ENCODE measurements around the gene OR2B2. TPM values are rescaled to one million over a fixed set of nuclear protein-coding genes. Genes with fewer than 3 reads are reported as not detected.

The OR2B2 gene
- polyA plus RNA-seq, 2 of the 4 experiments (the other 2 are of a cell fraction): not detected

DNA sequence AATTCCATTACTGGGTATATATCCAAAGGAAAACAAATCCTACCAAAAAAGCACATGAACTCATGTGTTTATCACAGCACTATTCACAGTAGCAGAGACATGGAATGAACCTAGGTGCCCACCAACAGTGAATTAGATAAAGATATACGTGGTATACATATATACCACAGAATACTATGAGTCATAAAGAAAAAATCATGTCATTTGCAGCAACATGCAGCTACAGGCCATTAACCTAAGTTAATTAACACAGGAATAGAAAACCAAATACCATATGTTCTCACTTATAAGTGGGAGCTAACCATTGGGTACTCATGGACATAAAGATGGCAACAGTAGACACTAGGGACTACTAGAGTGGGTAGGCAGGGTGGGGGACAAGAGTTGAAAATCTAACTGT is 4.2 kb downstream of the OR2B2 start:
- POLR2A ChIA-PET: no interaction called here
- 19% methylated on average over 1 of the region's 1 CpG for WGBS (ENCODE audit: missing lambda C conversion rate)
- no peaks in the 10 kb centered on the region for H3K4me1 ChIP-seq

DNA sequence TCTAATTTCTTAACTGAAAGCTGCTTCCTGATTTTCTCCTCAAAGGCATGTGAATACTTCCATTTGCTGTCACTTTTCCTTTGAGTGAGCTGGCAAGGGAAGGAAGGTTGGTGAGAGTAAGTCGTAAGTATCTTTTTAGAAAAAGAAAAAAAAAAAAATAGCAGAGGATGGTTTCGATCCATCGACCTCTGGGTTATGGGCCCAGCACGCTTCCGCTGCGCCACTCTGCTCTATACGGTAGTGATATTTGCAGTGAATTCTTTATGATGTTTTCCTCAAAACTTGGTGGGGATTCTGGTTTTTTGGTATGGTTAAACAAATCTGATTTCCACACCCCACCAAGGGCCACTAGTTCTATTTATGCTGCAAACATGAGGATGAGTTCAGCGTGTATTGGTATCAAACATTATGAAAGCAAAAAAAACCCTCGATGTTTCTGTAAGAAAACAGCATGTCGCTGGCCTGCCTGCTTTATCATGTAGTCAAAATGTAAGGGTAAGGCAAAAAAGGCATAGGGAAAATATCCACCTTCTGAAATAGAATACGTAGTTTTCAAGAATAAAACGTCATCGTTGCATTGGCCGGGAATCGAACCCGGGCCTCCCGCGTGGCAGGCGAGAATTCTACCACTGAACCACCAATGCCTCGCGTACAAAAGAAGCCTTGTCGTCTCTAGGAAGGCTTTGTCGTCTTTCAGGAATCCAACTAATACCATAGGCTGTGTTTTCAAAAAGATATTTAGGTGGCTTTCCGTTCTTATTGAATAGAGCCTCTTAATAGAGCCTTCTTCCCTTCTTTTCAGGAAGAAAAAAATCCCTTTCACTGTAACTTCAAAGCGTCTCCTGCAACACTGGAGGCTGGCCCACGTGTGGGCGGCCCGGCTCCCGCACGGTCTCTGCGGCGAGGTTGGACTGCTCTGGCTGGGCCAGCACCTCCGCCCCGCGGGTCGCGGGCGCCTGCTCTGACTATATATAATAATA is 9.6 kb downstream of the OR2B2 start:
- FAIRE-seq (no peak), ATAC-seq (peak; percentile 95 to 98)
- TF ChIP-seq, protein P1, sequence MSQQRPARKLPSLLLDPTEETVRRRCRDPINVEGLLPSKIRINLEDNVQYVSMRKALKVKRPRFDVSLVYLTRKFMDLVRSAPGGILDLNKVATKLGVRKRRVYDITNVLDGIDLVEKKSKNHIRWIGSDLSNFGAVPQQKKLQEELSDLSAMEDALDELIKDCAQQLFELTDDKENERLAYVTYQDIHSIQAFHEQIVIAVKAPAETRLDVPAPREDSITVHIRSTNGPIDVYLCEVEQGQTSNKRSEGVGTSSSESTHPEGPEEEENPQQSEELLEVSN (IDR thresholded peaks at IDR 0.05; ENCODE audit: borderline replicate concordance, low read depth): 0 out of 2 replicates have a peak, but pooled peaks have one; percentile 14
- TF ChIP-seq EHMT2 (IDR thresholded peaks at IDR 0.05; ENCODE audit: low read depth) (no peak), FOXS1 (CRISPR knock-in tag; IDR thresholded peaks at IDR 0.05) (no peak), MAFK (IDR thresholded peaks at IDR 0.05; ENCODE audit: partially characterized antibody) (no peak), ZC3H11A (IDR thresholded peaks at IDR 0.05) (no peak), MYC (IDR thresholded peaks at IDR 0.05; ENCODE audit: borderline replicate concordance, low read length) (peak; percentile 46), EHF (CRISPR knock-in tag; IDR thresholded peaks at IDR 0.05) (no peak), KDM5A (IDR thresholded peaks at IDR 0.05) (no peak), NFE2L2 (conservative IDR thresholded peaks at IDR 0.05; ENCODE audit: low read length) (no peak), JUNB (IDR thresholded peaks at IDR 0.05) (no peak), POLR2AphosphoS2 (conservative IDR thresholded peaks at IDR 0.05; ENCODE audit: low read length) (no peak), RAD21 (conservative IDR thresholded peaks at IDR 0.05 in 1 of 2, IDR thresholded peaks at IDR 0.05 in 1 of 2) (no peak), HDAC2 (IDR thresholded peaks at IDR 0.05) (no peak), JUN (IDR thresholded peaks at IDR 0.05) (0 out of 5 replicates have a peak, but pooled peaks of 1 of the 2 experiments have one; percentile 45), ZFP36 (IDR thresholded peaks at IDR 0.05; ENCODE audit: borderline replicate concordance, partially characterized antibody) (no peak), RNF2 (IDR thresholded peaks at IDR 0.05; ENCODE audit: borderline replicate concordance, low read depth) (no peak), SMC3 (IDR thresholded peaks at IDR 0.05) (no peak), GATA3 (IDR thresholded peaks at IDR 0.05; ENCODE audit: borderline replicate concordance) (0 out of 2 replicates have a peak, but pooled peaks have one; percentile 12), HEYL (CRISPR knock-in tag; IDR thresholded peaks at IDR 0.05) (no peak), CHD4 (IDR thresholded peaks at IDR 0.05; ENCODE audit: borderline replicate concordance) (no peak), HOXB5 (CRISPR knock-in tag; IDR thresholded peaks at IDR 0.05) (no peak), PHF8 (IDR thresholded peaks at IDR 0.05; ENCODE audit: borderline replicate concordance, low read depth) (peak; percentile 38; the same call in 1 of the 2 replicates), POLR2A (IDR thresholded peaks at IDR 0.05; ENCODE audit: low read length) (no peak), ZSCAN20 (CRISPR knock-in tag; IDR thresholded peaks at IDR 0.05) (no peak), NR3C1 (IDR thresholded peaks at IDR 0.05) (no peak), ESRRA (IDR thresholded peaks at IDR 0.05; ENCODE audit: borderline replicate concordance, low read length) (no peak), KDM1A (IDR thresholded peaks at IDR 0.05; ENCODE audit: low read depth) (no peak)
- TF ChIP-seq, protein P2, sequence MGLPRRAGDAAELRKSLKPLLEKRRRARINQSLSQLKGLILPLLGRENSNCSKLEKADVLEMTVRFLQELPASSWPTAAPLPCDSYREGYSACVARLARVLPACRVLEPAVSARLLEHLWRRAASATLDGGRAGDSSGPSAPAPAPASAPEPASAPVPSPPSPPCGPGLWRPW (IDR thresholded peaks at IDR 0.05): no peak
- TF ChIP-seq, protein P3, sequence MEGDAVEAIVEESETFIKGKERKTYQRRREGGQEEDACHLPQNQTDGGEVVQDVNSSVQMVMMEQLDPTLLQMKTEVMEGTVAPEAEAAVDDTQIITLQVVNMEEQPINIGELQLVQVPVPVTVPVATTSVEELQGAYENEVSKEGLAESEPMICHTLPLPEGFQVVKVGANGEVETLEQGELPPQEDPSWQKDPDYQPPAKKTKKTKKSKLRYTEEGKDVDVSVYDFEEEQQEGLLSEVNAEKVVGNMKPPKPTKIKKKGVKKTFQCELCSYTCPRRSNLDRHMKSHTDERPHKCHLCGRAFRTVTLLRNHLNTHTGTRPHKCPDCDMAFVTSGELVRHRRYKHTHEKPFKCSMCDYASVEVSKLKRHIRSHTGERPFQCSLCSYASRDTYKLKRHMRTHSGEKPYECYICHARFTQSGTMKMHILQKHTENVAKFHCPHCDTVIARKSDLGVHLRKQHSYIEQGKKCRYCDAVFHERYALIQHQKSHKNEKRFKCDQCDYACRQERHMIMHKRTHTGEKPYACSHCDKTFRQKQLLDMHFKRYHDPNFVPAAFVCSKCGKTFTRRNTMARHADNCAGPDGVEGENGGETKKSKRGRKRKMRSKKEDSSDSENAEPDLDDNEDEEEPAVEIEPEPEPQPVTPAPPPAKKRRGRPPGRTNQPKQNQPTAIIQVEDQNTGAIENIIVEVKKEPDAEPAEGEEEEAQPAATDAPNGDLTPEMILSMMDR (IDR thresholded peaks at IDR 0.05): no peak
- TF ChIP-seq, protein P4, sequence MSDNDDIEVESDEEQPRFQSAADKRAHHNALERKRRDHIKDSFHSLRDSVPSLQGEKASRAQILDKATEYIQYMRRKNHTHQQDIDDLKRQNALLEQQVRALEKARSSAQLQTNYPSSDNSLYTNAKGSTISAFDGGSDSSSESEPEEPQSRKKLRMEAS (IDR thresholded peaks at IDR 0.05): peak; percentile 73
- TF ChIP-seq, protein P5, sequence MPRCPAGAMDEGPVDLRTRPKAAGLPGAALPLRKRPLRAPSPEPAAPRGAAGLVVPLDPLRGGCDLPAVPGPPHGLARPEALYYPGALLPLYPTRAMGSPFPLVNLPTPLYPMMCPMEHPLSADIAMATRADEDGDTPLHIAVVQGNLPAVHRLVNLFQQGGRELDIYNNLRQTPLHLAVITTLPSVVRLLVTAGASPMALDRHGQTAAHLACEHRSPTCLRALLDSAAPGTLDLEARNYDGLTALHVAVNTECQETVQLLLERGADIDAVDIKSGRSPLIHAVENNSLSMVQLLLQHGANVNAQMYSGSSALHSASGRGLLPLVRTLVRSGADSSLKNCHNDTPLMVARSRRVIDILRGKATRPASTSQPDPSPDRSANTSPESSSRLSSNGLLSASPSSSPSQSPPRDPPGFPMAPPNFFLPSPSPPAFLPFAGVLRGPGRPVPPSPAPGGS (IDR thresholded peaks at IDR 0.05): no peak
- TF ChIP-seq, protein P6, sequence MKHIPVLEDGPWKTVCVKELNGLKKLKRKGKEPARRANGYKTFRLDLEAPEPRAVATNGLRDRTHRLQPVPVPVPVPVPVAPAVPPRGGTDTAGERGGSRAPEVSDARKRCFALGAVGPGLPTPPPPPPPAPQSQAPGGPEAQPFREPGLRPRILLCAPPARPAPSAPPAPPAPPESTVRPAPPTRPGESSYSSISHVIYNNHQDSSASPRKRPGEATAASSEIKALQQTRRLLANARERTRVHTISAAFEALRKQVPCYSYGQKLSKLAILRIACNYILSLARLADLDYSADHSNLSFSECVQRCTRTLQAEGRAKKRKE (CRISPR knock-in tag; IDR thresholded peaks at IDR 0.05; ENCODE audit: low read depth): no peak

More for the DNA sequence above, 4.2 kb downstream of the OR2B2 start:
- no peak for TF ChIP-seq FOSL2 (IDR thresholded peaks at IDR 0.05)
- 0 out of 2 replicates have a peak, but pooled peaks have one; percentile 7 for TF ChIP-seq FOSL2 (CRISPR knock-in tag; IDR thresholded peaks at IDR 0.05)
- TF ChIP-seq MAFK (IDR thresholded peaks at IDR 0.05; ENCODE audit: partially characterized antibody): no peak
- H3K9me3 ChIP-seq: no peaks in the 10 kb centered on the region
- FAIRE-seq (no peak), DNase-seq (ENCODE audit: low read depth in 1 of 2, low spot score in 1 of 2) (no peak), ATAC-seq (no peak)
- H3K4me3 ChIP-seq: no peak overlapping the region
- no peak overlapping the region for H3K4me2 ChIP-seq
- CTCF ChIA-PET: interaction anchor here (0.8 kb wide), 1 partner anchor 13 kb away, joined by 3 read pairs; no protein-coding TSS in a partner anchor
- H3K27ac ChIP-seq: no peak overlapping the region

More for the DNA sequence above, 9.6 kb downstream of the OR2B2 start:
- Histone ChIP-seq H3K4me3 (peak overlapping the region; percentile 62), H3K9me3 (no peaks in the 10 kb centered on the region), H3K4me2 (peak overlapping the region; percentile 93), H3K27ac (peak overlapping the region; percentile 73 to 86), H3K4me1 (0 out of 3 replicates have a peak, but pooled peaks cover 3% of the 10 kb centered on the region)
- DNase-seq (ENCODE audit: low read depth in 1 of 2, low spot score in 1 of 2): peak; percentile 35 to 77
- CTCF ChIA-PET: no interaction called here
- under 1% methylated on average over 38 of the region's 38 CpGs for WGBS (ENCODE audit: missing lambda C conversion rate)
- POLR2A ChIA-PET: interaction anchor here (1.0 to 1.4 kb wide), 3 partner anchors 10 to 95 kb away, joined by 4 to 9 read pairs (median 4); a partner anchor contains a TSS
